Measurements from ENCODE around the gene PRPF40A. TPM values are rescaled to one million over a fixed set of nuclear protein-coding genes. Genes with fewer than 3 reads are reported as not detected.

Gene PRPF40A
- total and polyA plus RNA-seq, 2 of the 13 experiments (the other 11 are each of a cell fraction or from before 2014, with no cell fraction given), result 146 to 207 TPM

- ChIA-PET POLR2A (no interaction called here), CTCF (ENCODE audit: low intra/inter-chr PET ratio, low total read pairs) (no interaction called here)
- H3K27me3 ChIP-seq (ENCODE audit: control insufficient read depth in 1 of 2, insufficient read depth in 2 of 2, low read length in 2 of 2), result no peaks in the 10 kb centered on the region
- no peak overlapping the region for H3K9ac ChIP-seq (ENCODE audit: insufficient read depth, low read depth, low read length)
- no peaks in the 10 kb centered on the region for H3K9me3 ChIP-seq (ENCODE audit: low read length)
- H2AFZ ChIP-seq (ENCODE audit: low read length), result no peak overlapping the region
- BruUV-seq (replicated peaks), result no TSS peak
- no peaks in the 10 kb centered on the region for H4K20me1 ChIP-seq (ENCODE audit: insufficient read depth, low read length)
- FAIRE-seq (no peak), DNase-seq (ENCODE audit: low spot score) (no peak), ATAC-seq (no peak)
- peaks cover 3% of the 10 kb centered on the region for H3K4me1 ChIP-seq (ENCODE audit: insufficient read depth, low read length)
- no peak overlapping the region for H3K27ac ChIP-seq (ENCODE audit: extremely low read length, insufficient read depth, low read length)
- no peak overlapping the region for H3K4me3 ChIP-seq (replicated peaks in 1 of 3; ENCODE audit: insufficient read depth in 1 of 3, low read depth in 2 of 3, low read length in 3 of 3)
- in situ Hi-C loops (cut with HindIII; ENCODE audit: extremely low pct_ligation_motif_present, low pct_unique_long_range_greater_than_20kb) (no loop called here), intact Hi-C loops (cut with micrococcal nuclease; ENCODE audit: unreplicated experiment) (no loop called here)
- TF ChIP-seq ZNF143 (CRISPR knock-in tag; IDR thresholded peaks at IDR 0.05) (no peak), JUND (CRISPR knock-in tag; IDR thresholded peaks at IDR 0.05) (no peak), PPARG (CRISPR knock-in tag; conservative IDR thresholded peaks at IDR 0.05) (no peak)
- H3K36me3 ChIP-seq (replicated peaks in 1 of 2; ENCODE audit: control insufficient read depth in 1 of 2, insufficient read depth in 2 of 2, low read length in 2 of 2), result peaks cover 21 to 63% of the 10 kb centered on the region in 2 experiments
- H3K79me2 ChIP-seq (ENCODE audit: insufficient read depth, low read length), result no peaks in the 10 kb centered on the region
- no peak overlapping the region for H3K4me2 ChIP-seq (ENCODE audit: low read depth, low read length)
- 98% methylated on average over 2 of the region's 2 CpGs for WGBS (ENCODE audit: low lambda C conversion rate)
These were observed 108.1 kb downstream of the PRPF40A start for GRCh38 chr2:152609154-152609553.

- no peak overlapping the region for H2AFZ ChIP-seq (ENCODE audit: low read length)
- H3K27ac ChIP-seq (ENCODE audit: extremely low read length, insufficient read depth, low read length), result no peak overlapping the region
- ATAC-seq (no peak), DNase-seq (ENCODE audit: low spot score) (no peak), FAIRE-seq (no peak)
- H3K4me2 ChIP-seq (ENCODE audit: low read depth, low read length), result no peak overlapping the region
- H3K9ac ChIP-seq (ENCODE audit: insufficient read depth, low read depth, low read length), result no peak overlapping the region
- 98% methylated on average over 7 of the region's 7 CpGs for WGBS (ENCODE audit: low lambda C conversion rate)
- H3K79me2 ChIP-seq (ENCODE audit: insufficient read depth, low read length), result no peaks in the 10 kb centered on the region
- POLR2A ChIA-PET, result no interaction called here
- H3K4me1 ChIP-seq (ENCODE audit: insufficient read depth, low read length), result peaks cover 12% of the 10 kb centered on the region
- in situ Hi-C loops (cut with HindIII; ENCODE audit: extremely low pct_ligation_motif_present, low pct_unique_long_range_greater_than_20kb) (no loop called here), intact Hi-C loops (cut with micrococcal nuclease; ENCODE audit: unreplicated experiment) (no loop called here)
- H3K9me3 ChIP-seq (ENCODE audit: low read length), result no peaks in the 10 kb centered on the region
- H3K4me3 ChIP-seq (replicated peaks in 1 of 3; ENCODE audit: insufficient read depth in 1 of 3, low read depth in 2 of 3, low read length in 3 of 3), result no peak overlapping the region
- CTCF ChIA-PET (ENCODE audit: low intra/inter-chr PET ratio, low total read pairs), result no interaction called here
- H4K20me1 ChIP-seq (ENCODE audit: insufficient read depth, low read length), result no peaks in the 10 kb centered on the region
- no TSS peak for BruUV-seq (replicated peaks)
- no peaks in the 10 kb centered on the region for H3K27me3 ChIP-seq (ENCODE audit: control insufficient read depth in 1 of 2, insufficient read depth in 2 of 2, low read length in 2 of 2)
- TF ChIP-seq RBM22 (optimal IDR thresholded peaks at IDR 0.05; ENCODE audit: low read length), result peak; percentile 88
- TF ChIP-seq ETV5 (CRISPR knock-in tag; IDR thresholded peaks at IDR 0.05; ENCODE audit: borderline replicate concordance), result no peak
- H3K36me3 ChIP-seq (replicated peaks in 1 of 2; ENCODE audit: control insufficient read depth in 1 of 2, insufficient read depth in 2 of 2, low read length in 2 of 2), result peaks cover 19 to 53% of the 10 kb centered on the region in 2 experiments
These were observed 109.4 kb downstream of the PRPF40A start for GRCh38 chr2:152607793-152608300.

All from HepG2 (cell line).